Stimulated activated CD4-positive, alpha-beta T cell treated with anti-CD3 and anti-CD28 coated beads, Interleukin-1b, Interleukin-23, amount 100 ng/mL, for 1 hour (primary cell): ENCODE data around the gene NEUROD4.

Source experiments
- DNase-seq, 2 donors: peaks; one replicate each; pipeline ENCODE4 v3.0.0-alpha.2; 2020; ENCODE audit warnings: low read depth in 2 of 2

The NEUROD4 gene

GRCh38 chr12:55058776-55059175, 39.0 kb downstream of the NEUROD4 start:
- no peak for DNase-seq

- no peak for DNase-seq
These were observed 40.7 kb downstream of the NEUROD4 start for GRCh38 chr12:55060470-55060869.

- DNase-seq: no peak
These were observed 41.2 kb downstream of the NEUROD4 start for GRCh38 chr12:55061024-55061423.

GRCh38 chr12:55063291-55063690, 43.5 kb downstream of the NEUROD4 start:
- DNase-seq: no peak

GRCh38 chr12:55065535-55065934, 45.8 kb downstream of the NEUROD4 start:
- DNase-seq: no peak

DNA sequence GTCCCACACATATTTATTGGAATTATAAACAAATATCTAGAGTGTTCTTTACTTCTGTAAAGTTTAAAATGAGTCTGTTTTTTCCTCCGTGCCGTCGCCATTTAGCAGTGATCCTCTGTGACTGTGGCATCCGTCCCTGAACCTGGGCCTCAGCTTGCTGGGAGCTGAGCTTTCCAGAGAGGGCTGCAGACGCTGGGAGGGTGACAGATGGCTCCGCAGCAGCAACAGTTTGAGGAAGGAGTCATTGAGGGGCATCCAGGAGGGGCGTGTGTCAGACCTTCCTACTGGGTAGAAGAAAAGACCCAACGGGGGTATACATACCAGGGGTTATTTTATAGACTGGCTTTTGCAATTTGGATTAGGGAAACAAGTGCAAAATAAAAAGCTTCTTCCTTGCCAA, 47.9 kb downstream of the NEUROD4 start:
- DNase-seq: no peak

DNA sequence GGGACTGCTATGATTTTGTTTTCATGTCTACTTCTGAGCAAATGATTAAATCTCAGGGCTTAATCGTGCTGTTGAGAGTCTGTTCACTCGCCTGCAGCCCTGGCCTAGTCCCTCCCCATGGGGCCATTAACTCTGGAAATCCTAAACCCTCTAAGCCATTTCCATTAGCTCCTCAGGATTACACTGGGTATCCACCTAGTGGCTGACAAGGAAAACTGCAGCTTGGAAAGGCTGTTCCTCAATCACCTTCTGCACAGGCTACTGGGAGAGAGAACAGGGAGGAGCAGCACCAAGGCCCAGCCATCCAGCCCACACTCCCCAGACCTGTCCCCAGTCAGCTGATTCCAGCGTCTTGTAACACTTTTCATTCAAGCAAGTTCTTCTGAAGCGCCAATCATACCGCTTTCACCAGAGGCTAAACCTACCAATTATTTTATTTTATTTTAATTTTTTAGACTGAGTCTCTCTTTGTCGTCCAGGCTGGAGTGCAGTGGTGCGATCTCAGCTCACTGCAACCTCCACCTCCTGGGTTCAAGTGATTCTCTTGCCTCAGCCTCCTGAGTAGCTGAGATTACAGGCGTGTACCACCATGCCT, 48.7 kb downstream of the NEUROD4 start:
- DNase-seq: no peak

GRCh38 chr12:55072083-55072482, 52.3 kb downstream of the NEUROD4 start:
- DNase-seq: peak; percentile 54 to 57

GRCh38 chr12:55073043-55074022, 53.6 kb downstream of the NEUROD4 start:
- peak; percentile 58 for DNase-seq

DNA sequence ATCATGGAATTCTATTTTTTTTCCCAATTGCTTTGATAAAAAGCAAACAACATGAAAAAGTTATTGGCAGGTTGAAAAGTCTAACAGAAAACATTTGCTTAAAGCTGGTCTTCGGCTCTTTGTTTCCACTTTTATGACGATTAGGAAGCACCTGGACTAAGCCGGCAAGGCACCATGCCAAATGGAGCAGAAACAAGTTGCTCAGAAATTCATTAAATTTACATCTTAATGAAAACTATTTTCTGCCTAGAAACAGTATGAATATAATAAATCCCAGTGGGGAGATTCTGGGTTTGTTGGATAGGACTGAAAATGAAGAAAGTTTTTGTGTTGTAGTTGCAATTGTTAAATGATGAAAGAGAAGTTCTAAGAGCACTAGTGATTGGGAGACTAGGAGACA, 55.0 kb downstream of the NEUROD4 start:
- DNase-seq: no peak
